ENCODE measurements around the gene PDE4B.

GRCh38 chr1:66274634-66275033 is 481.9 kb downstream of the PDE4B start:
- no peak for TF ChIP-seq CTCF (IDR thresholded peaks at IDR 0.05)
- no peak for TF ChIP-seq POLR2A (IDR thresholded peaks at IDR 0.05)

Data from esophagus squamous epithelium (tissue), 4 donors.